ENCODE data around the gene NNT.
A peak's percentile ranks its signal among the peaks of the same experiment; 100 is the strongest.
"Not testable (repeated sequence)": the region's sequence is repeated elsewhere in the genome, so short reads cannot be mapped to it uniquely, and the experiment has no call there.

The NNT gene

DNA sequence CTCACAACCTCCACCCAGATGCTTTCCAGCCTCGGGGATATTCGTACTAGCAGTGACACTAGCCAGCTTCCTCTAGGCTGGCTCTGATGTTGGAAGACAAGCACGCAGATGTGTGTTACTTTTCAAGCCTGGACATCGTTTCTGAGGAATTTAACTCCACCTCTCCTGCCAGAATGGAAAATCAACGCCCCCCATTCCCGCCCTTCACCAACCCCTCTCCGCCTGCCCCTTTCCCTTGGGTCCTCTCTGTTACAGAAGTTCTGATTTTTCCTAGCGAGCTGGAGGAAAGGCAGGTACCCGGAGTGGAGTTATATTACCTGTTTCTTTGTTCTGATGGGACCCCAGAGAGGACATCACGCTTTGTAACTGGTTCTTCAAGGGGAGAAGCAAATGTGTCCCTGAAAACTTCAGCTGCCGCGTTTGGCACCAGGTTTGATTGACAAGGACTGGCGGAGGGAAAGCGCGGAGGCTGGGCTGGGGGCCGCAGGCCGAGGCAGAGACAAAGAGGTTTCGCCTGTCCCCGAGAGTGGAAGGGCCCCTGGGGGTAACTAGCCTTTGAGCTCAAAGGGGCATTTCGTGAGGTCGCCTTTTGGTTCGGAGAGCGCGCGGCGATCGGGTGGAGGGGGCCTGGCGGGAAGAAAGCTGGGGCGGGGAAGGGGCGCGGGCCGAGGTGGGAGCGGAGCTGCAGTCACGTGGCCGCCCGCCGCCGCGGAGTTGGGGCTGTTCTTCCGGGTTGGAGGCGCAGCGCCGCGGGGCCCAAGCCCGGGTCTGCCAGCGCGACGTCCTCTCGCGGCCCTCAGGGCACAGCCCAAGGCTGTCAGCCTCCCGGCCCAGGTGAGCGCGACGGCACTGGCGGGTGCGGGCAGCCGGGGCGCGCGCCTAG lies at the start of gene NNT:
TSS of gene NNT (plus strand) at position 720 of the 883 bp plus-strand sequence. CDS start 6,016 bp downstream, outside the sequence.
- DNase-seq (ENCODE audit: low read depth): peak; percentile 23

DNA sequence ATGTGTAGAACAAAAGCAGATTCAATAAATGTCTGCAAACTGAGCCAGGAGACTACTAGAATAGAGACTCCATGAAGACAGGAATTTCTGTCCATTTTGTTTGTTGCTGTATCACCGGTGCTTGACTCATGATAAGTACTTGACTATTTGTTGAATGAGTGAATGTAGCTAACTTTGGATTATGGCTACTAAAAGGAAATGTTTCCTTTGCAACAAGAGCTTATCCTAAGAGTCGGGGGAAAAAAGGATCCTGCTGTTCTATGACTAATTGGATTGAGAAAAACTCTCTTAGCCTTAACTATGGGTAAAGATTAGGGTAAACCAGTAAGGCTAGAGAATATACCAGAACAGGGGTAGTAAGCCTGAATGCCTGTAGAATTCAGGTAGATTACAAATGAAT lies 49.6 kb upstream of the NNT start:
- no peak for DNase-seq (ENCODE audit: low read depth)

DNA sequence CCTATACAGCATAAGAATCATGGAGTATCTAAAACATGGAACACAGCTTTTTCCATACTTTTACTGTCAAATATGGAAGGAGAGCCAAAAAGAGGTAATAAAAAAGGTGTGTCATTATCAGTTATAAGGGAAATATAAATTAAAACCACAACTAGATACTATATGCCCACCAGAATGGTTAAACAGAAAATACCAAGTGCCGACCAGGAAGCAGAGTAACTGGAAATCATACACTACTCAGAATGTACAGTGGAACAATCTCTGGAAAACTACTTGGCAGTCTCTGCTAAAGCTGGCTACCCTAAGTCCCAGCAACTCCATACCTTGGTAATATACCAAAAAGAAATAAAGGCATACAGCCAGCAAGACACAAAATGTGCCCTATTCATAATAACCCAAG lies 48.5 kb upstream of the NNT start:
- no peak for DNase-seq (ENCODE audit: low read depth)

DNA sequence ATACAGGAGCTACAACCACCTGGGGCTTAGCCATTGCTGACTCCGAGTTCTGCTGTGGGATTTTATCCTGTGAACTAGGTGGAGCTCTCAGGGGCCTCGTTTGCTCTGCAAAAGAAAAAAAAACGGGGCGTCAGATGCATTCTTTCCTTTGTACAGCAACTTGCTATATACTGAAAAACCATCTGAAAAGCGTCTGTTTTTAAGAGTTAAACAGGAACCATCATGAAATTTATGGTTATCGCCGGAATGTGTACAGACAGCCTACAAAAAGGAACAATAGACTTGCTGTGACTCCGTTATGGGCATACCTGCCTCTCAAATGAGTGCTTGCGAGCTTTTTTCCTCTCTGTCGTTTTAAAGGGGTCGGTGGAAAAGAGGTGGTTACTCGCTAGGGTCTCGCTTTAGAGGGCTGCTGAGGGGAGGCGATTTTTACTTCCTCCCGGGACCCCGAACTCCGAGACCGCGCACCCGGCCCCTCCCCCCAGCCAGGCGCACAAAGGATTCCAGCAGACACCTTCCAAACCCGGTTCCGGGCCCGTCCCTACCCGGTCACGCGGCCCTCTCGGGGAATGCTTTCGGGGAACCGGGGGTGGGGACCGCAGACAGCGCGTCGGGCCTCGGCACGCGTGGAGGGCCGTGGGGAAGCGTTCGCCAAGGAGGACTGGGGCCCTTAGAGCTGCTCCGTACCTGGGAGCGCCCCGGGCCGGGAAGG lies 46.9 kb upstream of the NNT start:
- no peak for DNase-seq (ENCODE audit: low read depth)

DNA sequence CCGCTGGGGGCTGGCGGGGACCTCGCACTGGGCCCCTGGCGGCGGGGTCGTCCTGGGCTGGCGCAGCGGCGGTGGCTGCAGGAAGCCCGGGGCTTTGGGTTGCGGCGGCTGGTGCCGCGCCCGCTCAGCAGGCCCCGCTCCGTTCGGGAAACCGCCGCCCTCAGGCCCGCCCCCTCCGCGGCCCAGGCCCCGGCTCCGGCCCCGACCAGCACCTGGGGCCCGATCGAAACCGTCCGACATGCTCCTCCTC lies 46.4 kb upstream of the NNT start:
- DNase-seq (ENCODE audit: low read depth): not testable (repeated sequence)

DNA sequence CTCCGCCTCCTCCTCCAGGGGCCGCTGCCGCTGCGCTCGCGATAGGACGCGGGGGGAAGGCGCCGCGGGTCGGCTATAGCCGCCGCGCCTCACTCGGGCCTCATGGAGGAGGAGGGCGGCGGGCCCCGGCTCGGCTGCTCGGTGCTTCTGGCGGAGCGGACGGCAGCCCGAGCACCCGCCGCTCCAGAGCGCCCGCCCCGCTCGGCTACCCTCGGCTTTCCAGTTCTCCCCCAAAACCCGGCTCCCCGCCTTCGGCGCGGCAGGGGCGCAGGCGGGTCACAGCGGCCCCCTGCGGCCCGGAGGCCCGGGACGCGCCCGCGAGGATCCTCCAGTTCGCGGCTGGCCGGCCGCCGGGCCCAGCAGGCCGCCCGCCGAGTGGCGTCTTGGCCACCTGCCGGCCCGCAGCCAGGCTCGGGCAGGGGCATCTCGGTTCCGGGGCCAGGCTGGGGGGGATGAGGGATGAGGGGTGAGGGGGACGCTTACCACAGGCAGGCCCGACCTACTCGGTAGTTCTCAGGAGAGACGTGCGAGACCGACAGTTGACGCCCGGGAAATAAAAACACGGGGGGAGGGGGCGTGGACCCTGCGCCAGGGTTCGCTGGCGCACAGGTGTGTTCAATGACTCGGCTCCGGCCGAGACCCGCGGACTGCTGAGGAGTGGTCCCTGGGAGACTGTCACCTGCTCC lies 46.0 kb upstream of the NNT start, which contains the start of gene PAIP1:
TSS of gene PAIP1 (minus strand) at position 221 of the 686 bp plus-strand sequence. CDS start 231 bp downstream, outside the sequence.
- peak; percentile 59 for DNase-seq (ENCODE audit: low read depth)

DNA sequence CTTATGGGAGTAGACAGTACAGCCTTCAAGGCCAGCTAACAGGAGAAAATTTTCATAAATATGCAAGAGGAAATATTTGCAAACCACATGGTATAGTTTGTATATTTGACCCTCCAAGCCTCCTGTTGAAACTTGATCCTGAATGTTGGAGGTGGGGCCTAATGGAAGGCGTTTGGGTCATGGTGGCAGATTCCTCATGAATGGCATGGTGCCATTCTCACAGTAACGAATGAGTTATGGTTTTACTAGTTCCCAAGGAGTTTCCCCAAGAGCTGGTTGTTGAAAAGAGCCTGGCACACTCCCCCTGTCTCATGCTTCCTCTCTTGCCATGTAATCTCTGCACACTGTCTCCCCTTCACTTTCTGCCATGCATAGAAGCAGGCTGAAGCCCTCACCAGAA lies 42.9 kb upstream of the NNT start:
- peak; percentile 35 for DNase-seq (ENCODE audit: low read depth)

DNA sequence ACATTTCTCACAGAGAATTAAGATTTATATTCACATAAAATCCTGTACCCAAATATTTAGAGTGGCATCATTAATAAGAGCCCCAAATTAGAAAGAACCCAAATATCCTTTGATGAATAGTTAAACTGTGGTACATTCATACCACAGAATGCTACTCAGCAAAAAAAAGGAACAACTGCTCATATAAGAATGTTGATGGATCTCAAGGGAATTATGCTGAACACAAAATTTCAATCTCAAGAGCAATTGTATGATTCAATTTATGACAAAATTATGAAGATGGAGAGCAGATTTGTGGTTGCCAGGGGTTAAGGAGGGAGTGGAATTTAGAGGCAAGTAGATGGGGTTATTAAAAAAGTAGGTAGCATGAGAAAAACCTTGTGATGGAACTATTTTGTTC lies 41.6 kb upstream of the NNT start:
- no peak for DNase-seq (ENCODE audit: low read depth)

DNA sequence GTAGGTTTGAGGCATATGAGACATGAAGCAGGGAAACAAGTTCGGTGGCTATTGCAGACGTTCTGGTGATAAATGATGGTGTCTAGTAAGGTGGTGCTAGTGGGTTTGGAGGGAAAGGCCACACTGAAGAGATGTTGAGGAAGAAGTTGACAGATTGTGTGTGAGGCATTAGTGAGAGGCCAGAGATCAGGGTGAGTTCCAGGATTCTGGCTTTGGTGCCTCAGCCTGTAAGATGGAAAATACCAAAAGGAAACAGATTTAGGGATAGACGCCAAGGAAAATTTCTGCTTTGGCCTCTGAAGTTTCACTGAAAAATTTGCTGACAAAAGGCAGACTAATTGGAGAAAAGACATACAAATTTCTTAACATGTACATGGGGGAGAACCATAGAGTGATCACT lies 39.7 kb upstream of the NNT start:
- no peak for DNase-seq (ENCODE audit: low read depth)

DNA sequence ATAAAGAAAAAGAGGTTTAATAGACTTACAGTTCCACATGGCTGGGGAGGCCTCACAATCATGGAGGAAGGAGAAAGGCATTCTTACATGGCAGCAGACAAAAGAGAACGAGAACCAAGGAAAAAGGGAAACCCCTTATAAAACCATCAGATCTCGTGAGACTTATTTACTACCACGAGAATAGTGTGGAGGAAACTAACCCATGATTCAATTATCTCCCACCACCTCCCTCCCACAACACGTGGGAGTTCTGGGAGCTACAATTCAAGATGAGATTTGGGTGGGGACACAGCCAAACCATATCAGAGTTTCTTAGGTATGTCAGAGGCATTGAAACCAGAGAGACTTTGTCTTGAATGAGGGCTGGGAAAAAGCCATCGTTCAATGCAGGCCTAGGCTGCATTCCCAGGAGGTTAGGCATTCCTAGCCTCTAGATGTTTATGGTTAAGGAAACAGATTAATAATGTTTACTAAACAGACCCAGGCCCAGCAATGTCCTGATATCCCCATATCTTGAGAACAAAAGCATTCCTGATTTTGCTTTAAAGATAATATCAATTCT lies 38.6 kb upstream of the NNT start:
- no peak for DNase-seq (ENCODE audit: low read depth)

DNA sequence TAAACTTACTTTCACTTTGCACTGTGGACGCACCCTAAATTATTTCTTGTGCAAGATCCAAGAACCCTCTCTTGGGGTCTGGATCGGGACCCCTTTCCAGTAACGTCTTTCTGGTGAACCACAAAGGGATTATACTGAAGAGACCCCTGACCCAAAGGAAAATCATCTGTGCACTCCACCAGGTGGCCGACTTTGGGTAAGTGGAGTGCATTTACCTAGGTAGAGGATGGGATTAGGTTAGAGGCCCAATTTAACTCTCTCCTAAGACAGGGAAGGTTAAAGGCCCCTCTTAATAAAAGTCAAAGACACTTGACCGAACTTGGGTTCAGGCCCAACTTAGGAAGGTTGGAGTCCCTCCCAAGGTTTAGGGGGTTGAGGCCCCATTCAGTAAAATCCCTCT lies 37.9 kb upstream of the NNT start:
- no peak for DNase-seq (ENCODE audit: low read depth)

DNA sequence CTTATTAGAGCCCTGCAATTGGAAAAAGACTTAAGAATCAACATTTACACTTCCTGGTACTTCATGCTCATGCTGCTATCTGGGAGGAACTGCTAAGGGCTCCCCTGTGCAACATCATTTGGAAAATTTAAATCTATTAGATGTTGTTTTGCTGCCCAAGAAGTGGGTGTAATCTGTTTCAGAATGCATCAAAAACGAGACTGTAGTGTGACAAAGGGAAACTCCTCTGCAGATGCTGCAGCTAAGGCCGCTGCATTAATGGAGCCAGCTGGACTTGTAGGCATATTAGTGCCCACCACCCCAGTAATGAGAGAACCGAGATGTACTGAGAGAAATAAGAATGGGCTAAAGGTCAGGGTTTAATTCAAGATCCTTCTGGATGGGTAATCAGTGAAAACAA lies 35.0 kb upstream of the NNT start:
- DNase-seq (ENCODE audit: low read depth): no peak

DNA sequence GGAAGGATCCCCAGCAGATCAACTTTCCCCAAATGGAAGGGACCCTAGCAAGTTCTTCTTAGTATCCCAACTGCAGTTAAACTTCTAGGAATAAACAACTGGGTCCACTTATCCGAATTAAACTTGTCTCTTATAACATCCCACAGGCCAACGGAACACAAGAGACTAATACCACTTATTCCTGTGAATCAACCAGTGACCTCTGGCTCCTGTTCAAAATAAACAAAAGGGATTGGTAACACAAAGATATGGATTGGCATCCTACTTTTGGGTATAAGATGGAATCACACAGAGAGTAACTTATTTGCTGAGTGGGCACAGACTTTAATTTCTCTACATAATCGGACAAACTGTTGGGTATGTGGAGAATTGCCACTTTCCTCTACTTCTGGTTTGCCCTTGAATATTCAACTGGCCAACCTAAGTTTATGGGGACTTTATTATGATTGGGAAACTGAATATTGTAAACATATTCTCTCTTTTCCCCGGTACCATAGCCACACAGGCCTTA lies 33.7 kb upstream of the NNT start:
- DNase-seq (ENCODE audit: low read depth): no peak

DNA sequence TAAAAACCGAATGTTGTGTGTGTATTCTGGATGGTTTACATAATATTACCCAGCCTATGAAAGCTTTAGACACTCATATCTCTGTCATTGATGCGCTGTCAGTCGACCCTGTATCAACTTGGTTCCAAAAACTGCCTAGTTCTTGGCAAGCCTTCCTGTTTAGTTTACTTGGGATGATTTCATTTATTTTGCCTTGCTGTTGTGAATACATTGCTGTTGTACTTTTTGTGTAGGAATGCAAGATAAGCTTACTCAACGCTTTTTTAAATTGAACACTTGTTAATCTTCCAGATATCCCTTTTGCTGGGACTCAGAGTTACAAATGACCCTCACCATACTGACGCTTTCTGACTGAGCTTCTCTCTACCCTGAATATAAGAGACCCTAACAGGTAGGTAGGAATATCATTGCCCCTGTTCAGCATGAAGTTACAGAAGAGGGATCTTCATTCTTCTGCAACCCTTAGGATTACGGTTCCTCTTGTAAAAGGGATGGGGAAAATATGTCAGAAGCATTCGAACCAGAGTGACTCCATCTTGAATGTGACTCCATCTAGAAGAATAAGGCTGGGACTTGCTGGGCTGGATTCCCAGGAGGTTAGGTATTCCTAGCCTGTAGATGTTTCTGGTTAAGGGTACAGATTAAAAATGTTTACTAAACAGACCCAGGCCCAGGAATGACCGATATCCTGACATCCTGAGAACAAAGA lies 32.4 kb upstream of the NNT start:
- DNase-seq (ENCODE audit: low read depth): no peak

DNA sequence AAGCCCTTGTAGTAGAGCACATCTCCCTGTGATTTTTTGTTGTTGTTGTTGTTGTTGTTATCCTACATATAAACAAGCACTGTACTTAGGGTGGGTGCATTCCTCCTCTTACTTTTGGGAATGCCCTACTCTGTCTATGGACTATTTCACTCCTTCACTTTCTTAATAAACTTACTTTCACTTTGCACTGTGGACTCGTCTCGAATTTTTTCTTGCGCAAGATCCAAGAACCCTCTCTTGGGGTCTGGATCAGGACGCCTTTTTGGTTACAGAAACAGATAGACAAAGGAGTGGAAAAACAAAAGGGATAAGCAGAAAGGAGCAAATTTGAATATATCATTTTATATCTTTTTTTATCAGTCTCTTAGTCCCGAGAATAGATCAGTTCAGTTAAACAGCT lies 31.7 kb upstream of the NNT start:
- DNase-seq (ENCODE audit: low read depth): no peak

DNA sequence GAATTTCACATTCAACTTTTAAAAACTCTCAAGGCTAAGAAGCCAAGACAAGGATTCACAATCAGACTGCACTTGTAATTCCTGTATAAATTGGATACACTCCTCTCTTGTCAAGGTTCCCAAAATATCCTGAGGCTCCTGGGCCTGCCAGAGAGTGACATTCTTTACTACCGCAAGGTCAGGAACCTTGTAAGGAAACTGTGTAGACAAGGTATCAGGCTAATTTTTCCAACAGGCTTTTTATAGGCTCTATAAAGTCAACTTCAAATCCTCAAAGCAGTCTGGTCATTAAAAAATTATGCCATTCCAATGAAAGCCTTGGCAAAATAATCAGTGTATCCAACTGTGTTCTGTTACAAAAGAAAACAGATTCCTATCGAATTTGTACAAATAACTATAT lies 30.6 kb upstream of the NNT start:
- no peak for DNase-seq (ENCODE audit: low read depth)

DNA sequence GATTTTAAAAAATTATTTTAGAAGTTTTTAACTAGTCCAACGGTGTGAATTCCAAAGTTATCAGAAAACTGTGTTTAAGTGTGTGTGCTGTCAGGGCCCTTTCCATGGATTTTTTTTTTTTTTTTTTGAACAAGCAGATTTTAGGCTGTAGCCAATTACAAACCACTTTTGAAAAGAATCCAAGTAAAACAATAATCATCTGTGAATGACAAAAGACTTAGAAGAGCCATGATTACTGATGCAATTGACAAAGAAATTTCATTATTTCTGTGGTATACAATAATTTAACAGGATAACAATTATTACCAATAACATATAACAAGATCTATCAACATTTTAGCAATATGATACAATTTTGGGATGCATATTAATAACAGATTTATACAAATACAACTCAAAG lies 29.9 kb upstream of the NNT start:
- DNase-seq (ENCODE audit: low read depth): no peak

DNA sequence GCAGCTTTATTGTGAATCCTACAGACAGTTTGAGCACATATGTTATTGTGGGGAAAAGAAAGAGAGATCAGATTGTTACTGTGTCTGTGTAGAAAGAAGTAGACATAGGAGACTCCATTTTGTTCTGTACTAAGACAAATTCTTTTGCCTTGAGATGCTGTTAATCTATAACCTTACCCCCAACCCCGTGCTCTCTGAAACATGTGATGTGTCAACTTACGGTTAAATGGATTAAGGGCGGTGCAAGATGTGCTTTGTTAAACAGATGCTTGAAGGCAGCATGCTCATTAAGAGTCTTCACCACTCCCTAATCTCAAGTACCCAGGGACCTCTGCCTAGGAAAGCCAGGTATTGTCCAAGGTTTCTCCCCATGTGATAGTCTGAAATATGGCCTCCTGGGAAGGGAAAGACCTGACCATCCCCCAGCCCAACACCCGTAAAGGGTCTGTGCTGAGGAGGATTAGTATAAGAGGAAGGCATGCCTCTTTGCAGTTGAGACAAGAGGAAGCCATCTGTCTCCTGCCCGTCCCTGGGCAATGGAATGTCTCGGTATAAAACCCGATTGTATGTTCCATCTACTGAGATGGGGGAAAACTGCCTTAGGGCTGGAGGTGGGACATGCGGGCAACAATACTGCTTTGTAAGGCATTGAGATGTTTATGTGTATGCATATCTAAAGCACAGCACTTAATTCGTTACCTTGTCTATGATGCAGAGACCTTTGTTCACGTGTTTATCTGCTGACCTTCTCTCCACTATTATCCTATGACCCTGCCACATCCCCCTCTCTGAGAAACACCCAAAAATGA lies 22.4 kb upstream of the NNT start:
- DNase-seq (ENCODE audit: low read depth): not testable (repeated sequence)

DNA sequence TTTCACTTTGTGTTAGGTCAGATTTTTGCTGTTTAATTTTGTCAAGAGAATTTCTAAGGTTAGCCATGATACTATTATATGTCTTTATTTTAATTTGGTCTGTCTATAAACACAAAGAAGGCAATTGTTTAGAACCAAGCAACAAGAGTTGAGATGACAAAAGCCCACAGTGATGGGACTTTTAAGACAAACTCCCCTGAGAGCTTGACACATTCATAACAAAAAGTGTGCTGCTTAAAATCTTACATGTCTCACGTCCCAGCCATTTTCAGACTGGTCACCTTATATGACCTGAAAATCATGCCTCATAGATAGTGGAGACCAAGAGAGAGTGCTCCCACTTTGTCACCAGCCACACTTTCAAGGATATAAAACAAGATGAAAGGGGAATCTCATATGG lies 21.6 kb upstream of the NNT start:
- DNase-seq (ENCODE audit: low read depth): no peak

DNA sequence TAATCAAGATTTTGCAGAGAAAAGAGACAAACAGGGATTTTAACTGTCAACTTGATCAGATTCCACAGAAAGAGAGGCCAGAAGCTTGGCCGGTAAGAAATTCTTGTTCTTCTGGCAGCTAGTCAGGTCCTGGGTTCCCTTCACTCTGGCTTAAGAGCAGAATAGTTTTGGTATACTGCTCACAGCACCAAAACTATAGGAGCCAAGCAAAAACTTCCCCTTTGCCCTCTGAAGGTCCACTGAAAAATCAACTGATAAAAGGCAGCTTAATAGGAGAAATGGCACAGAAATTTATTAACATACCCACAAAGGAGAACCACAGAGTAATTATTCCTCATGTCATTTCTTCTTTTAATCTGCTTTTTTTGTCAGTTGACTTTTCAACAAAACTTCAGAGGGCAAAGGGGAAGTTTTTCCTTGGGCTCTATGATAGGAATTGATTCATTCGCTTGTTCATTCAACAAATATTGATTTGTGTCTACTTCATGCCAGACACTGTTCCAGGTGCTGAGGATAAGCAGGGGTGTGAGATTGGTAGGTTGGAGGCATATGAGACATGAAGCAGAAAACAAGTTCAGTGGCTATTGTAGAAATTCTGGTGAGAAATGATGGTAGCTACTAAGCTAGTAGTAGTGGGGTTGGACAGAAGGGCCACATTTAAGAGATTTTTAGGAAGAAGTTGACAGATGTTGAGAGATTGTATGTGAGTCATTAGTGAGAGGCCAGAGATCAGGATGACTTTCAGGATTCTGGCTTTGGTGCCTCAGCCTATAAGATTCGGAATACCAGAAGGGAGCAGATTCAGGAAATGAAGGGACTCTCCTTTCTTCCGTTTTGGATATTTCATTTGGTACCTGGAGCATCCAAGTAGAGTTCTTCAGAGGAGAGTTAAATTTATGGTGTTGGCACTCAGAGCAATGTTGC lies 20.6 kb upstream of the NNT start:
- no peak for DNase-seq (ENCODE audit: low read depth)
